Activated T-cell treated with anti-CD3 and anti-CD28 coated beads for 48 hours (primary cell): ENCODE results near the gene LRP1B.
"Not testable (repeated sequence)": the region's sequence is repeated elsewhere in the genome, so short reads cannot be mapped to it uniquely, and the experiment has no call there.

ENCODE experiments used
- DNase-seq: peaks from one replicate; pipeline ENCODE4 v3.0.0-alpha.2; 2020; ENCODE audit warnings: low read depth

LRP1B gene

DNA sequence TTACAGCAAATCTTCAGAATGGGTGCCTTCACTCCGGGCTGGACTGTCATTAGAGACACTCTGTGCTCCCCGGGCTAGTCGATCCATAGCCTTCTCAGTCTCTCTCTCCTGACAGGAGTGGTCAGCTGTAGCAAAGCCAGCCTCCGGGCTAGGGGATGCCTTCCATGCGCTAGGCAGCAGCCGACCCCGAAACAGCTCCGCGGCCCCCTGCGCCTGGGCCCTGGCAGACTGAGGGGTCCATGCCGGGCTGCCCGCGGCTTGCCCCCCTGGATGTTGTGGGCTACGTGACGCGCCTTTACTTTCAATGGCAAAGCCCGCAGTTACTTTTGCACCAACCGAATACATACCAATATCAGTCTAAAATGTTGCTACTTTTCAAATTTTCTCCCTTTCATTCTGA lies 1447.2 kb downstream of the LRP1B start:
- no peak for DNase-seq

DNA sequence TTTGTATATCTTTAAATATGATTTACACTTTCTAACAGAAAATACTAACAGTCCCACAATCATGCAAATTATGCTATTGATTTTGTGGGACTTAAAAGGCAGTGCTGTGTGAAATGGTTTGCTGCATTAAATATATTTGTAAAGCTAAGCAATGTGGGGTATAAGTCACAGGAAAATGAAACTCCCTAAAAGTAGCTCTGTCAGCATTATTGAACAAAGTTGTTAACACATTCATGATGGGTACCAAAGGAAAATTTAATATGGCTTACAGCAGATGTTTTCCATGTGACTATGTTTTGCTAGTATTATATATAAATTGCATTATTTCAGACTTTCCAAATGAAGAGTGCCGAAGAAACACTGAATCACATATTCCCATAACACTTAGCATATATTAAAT lies 1450.0 kb downstream of the LRP1B start:
- DNase-seq: no peak

DNA sequence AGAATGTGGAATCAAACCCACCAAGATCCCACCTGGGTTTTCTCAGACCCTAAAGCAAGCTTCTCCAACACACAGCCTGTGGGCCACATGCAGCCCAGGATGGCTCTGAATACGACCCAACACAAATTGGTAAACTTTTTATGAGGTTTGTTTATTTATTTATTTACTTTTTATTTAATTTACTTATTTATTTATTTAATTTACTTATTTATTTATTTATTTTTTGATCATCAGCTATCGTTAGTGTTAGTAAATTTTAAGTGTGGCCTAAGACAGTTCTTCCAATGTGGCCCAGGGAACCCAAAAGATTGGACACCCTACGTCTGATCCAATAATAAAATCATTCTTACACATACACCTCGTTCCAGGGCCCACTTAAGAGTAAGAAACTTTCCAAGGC lies 1451.1 kb downstream of the LRP1B start:
- no peak for DNase-seq

DNA sequence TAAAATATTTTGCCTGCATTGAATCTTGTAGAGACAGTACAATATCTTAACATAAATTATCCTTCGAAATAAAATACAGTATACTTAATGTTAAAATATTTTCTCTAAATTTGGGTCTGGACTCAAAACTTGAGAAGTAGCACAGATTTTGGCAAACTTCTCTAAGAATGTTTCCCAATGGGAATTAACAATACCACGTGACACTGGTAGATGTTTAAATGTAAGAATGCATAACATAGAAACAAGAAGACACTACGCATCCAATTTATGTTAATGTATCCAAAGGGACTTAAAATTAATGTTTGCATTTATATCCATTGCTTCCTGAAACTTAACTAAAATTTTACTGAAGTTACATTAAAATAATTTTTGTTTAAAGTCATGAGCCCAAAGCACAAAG lies 1460.9 kb downstream of the LRP1B start:
- DNase-seq: no peak

DNA sequence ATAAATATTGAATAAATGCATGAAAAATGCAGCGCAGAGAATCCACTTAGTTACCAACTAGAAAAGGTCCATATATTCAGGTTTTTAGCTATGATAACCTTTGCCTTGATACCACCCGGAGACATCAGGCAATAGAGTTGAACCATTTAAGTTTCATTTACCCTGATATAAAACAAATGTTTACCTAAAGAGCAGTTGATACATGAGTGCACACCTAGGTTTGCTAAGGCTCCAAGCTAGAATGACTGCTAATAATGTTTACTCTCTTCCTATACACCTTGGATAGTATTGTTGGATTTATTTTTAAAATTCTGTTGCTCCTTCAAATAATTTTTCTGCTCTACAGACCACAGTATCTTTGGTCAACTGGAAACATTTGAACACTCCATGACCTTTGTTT lies 1463.6 kb downstream of the LRP1B start:
- DNase-seq: no peak

DNA sequence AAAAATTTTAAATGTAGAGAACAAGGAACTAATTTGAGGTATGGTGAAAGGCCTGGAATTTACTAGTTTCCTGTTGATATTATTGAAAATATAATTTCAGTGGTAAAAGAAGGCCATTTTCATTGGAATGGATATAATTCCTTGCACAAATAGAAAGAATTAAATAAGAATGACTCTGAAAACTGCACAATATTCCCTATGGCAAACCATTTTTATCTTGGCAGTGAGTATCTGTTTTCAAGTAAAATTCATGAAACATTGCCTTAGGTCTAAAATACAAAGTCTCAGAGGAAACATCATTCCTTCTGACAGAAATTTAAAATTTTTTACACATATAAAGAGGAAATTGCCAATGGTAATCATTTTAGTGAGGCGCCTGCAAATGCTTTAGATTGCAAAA lies 1468.3 kb downstream of the LRP1B start:
- DNase-seq: no peak

DNA sequence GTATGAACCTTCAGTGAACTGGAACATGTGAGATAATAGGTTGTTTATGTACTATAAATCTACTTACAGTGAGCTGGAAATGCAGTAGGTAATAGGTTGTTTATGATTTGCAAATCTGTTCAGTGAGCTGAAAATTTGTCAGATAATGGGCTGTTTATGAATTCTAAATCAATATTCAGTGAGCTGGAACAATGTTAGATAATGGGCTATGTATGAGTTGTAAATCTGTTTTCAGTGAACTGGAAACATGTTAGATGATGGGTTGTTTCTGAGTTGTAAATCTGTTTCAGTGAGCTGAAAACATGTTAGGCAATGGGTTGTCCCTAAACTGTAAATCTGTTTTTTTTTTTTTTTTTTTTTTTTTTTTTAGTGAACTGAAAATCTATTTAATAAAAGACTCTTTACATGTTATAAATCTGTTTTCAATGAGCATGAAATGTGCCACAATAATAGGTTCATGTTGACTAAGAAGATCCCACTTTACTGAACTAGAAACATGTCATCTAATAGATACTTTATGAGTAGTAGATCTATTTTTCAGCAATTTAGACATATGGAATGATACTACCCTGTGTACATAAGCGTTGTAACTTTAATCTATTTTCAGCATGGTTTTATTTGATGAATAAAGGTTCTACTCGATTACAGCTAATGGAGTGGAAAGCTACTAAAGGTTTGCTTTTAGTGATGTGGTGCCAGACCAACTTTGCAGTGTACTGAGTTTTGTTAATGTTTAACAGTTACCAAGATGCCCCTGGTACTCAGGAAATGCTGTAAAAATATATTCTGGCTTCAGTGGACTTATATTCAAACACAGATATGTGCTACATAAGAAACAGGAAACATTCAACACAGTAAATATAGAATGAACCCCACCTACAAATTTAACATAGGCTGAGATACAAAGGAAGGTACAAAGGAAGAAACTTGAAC lies 1471.8 kb downstream of the LRP1B start:
- no peak for DNase-seq

DNA sequence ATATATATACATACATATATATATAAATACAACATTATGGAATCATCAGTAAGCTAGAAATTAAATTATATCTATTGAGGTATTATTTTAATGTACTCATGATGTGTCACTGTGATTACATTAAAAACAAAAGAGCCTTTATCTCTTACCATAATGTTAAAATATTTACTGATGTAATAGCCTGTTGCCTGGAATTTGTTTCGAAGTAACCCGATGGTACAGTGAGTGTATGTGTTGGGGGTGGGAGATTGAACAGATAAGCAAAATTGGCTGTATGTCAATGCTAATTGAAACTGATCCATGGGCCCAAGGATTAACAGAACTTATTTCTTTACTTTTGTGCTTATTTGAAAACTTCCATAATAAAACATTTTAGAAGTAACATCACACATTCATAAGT lies 1473.2 kb downstream of the LRP1B start:
- no peak for DNase-seq

DNA sequence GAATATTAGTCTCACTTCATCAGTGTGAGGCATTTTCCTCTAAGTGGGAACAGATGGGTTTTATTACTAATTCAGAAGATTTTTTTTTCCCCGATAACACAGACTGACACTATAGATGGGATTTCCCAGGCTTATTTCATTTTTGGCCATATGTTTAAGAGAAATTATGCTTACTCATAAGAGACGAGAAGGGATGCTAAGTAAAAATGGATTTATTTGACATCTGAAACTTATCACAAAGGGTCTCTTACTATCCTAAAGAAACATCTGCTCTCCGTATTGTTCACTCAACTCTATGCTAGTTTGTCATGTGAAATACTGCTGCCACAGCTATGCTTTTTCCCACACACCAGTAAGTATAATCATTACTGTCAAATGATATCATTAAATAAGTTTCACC lies 1476.3 kb downstream of the LRP1B start:
- no peak for DNase-seq

DNA sequence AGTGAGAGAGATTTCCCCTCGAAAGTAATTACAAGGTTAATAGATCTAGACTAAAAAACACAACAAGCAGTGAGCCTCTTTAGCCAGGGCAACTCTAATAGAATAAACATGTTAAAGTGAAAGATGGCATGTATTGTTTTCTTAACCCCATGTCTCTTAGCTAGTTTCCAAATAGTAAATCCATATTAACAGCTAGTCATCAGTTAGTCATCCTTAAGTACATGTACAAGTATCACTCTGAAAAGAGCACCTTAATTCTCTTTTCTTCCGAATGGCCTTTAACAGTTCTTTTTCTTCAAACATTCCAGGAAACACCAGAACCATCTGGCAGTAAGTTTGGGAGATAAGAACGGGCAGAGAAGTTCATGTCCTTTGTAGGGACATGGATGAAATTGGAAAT lies 1480.0 kb downstream of the LRP1B start:
- no peak for DNase-seq

DNA sequence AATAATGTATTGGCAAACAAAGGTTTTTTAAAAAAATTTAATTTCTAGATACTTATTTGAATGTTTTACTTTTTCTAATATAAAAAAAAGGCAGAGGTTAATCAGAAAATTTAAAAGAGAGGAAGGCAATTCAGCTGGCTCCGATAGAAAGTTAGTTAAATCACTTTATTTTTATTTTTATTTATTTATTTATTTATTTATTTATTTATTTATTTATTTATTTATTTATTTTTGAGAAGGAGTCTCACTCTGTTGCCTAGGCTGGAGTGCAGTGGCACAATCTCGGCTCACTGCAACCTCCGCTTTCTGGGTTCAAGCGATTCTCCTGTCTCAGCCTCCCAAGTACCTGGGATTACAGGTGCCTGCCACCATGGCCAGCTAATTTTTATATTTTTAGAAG lies 1480.7 kb downstream of the LRP1B start:
- DNase-seq: not testable (repeated sequence)

DNA sequence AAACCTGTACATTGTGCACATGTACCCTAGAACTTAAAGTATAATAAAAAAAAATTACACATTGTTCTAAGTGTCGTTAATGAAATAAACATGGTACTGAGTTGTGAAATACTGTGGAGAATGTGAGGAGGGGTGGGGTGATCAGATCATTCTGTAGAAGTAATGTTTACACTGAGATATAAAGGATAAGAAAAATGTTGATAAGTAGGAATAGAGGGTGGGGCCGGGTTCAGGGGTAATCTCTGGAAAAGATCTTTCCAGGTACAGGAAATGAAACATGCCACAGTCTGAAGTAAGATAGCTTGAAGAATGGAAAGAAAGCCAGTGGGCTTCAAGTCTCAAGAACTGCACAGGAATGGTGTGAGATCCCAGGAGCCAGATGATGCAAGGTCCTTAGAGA lies 1482.4 kb downstream of the LRP1B start:
- no peak for DNase-seq

DNA sequence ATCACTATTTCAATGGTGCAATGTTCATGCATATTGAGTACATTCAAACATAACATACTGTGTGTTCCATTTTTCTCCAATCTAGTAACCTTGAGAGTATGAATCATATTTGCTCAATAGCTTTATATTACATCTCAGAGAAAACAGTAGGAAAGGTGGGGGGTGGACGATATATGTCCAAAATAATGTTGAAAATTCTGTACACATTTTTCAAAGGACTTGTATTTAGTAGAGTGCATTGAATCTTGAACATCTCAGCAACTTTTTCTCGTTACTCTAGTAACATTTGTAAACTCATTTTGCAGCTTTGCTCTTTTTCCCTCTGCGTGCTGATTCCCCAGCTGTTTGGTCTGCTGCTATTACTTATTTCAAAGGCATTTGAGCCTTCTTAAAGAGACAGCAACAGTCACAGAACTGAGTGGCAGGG lies 1487.0 kb downstream of the LRP1B start:
- no peak for DNase-seq

DNA sequence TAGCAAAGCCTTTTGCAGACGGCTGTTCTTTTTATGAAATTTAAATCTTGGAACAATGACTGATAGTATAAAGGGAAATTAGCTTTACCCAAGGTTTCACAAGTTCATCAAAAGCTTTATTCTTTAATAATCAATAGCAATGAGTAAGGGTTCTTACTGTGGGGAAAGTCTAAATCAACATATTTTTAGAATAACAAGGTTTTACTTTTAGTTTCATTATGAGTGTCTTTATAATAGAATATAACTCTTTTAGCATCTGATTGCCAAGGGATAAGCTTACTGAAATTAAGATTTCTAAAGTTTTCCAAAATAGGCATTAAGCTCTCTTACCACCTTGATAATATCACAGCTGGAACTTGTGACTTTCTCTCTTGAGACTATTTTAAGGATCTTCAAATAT lies 1489.7 kb downstream of the LRP1B start:
- no peak for DNase-seq

DNA sequence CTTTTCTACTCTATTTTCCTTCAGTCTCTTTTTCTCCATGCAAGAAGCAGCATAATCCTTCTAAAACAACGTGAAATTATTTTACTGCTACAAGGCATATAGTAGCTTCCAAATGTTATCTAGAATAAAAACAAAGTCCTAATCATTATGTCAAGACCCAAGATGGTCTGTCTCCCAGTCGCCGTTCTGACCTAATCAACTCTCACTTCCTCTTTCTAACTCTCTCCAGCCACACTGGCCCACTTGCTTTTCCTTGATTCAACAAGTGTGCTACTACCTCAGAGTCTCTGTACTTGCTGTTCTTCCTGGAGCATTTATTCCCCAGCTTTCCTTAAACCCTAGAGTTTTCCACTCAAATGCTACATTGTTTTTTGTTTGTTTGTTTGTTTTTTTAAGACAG lies 1491.2 kb downstream of the LRP1B start:
- no peak for DNase-seq

DNA sequence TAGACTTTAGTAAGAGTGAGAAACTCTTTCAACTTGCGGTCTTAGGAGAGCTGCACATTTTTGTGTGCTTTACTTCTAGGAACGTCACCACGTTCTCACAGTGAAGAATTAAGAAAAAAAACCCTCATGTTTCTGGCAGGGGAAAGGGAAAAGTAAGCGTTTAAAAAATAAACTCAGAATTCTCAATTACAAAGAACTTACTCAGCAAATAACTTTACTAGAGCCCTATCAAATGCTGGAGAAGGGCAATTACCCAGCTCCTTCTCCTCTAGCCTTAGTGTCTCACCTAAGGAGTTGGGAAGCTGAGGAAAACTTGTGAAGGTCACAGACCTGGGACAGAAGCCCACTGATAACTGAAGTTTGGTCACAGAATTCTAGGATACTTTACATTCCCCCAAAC lies 1500.3 kb downstream of the LRP1B start:
- no peak for DNase-seq

DNA sequence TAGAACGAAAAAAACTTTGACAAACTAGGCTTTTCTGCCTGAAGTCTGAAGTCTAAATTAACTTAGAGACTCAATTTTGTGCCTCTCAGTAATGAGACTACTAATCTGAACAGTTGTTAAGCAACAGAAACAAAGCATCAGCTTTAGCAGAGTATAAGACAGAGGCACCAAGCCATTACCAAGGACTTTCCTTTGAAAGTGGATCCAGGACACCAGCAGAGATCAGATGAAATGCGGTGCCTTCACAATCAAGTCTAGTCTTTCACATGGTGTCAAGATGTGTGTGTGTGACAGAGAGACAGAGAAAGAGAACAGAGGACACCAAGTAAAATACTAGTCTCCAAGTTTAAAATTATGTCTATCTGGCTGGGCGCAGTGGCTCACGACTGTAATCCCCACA lies 1502.9 kb downstream of the LRP1B start:
- no peak for DNase-seq

DNA sequence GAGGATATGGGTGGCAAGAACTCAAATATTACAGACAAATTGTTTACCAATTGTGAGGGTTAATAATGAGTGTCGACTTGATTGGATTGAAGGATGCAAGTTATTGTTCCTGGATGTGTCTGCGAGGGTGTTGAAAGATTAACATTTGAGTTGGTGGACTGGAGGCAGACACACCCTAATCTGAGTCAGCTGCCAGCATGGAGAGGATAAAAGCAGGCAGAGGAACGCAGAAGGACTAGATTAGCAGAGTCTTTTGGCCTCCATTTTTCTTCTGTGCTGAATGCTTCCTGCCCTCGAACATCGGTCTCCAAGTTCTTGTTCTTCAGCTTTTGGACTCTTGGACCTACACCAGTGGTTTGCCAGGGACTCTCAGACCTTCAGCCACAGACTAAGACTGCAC lies 1503.7 kb downstream of the LRP1B start:
- DNase-seq: no peak

DNA sequence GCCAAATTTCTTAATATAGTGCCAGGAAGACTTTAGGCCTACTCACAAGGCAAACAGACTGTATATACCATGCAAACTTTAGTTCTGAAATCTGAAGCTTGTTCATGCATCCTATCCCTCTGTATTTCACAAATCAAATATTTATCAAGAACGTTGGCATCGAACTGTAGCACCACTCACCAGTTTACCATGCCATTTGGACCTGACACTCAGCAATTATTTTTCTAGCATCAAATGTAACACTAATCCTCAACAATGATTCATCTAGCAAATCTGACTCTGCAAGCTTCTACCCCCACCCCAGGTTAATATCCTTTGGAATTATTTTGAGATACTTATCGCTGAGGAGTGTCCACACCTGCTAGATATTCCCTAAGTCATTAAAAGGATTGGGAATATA lies 1506.6 kb downstream of the LRP1B start:
- DNase-seq: no peak

DNA sequence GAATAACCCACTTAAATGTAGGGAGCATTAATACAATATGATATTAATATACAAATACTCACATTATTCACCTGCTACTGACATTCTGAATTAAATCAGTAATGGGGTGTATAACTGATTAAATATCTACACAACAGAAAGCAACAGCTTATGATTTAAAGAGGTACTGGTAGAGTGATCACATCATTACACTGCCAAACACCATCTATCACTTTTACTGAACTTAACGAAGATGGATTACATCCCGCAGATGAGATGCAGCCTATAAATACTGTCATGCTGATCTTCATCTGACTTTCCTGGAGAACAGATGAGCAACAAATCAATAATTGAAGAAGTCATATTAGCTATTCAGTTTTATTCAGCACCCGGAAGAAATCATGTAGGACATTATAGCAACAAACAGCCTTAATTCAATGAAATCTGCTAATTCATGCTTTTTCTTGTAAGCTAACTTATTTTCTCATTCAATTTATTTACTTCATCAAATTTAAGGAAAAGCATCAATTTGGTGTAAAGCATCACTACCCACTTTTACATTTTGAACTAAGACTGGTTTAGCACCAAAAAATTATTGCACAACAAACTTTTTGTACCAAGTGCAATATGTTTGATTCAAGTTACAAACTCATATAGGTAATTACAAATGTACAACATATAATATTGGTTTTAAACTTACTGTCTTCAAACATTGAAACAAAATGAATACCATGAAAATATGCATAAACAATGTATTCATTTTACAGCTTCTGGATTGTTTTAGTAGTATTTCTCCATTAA lies 1509.0 kb downstream of the LRP1B start:
- no peak for DNase-seq

DNA sequence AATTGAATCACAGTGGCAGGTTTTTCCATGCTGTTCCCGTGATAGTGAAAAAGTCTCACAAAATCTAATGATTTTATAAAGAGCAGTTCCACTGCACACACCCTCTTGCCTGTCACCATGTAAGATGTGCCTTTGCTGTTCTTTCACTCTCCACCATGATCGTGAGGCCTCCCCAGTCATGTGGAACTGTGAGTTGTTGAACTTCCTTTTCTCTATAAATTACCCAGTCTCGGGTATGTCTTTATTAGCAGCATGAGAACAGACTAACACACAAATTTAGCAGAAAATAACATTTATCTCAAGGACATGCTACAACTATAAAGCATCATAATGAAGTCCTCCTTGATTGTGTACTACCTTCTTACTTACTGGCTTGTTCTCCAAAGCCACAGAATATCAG lies 1526.0 kb downstream of the LRP1B start:
- no peak for DNase-seq

DNA sequence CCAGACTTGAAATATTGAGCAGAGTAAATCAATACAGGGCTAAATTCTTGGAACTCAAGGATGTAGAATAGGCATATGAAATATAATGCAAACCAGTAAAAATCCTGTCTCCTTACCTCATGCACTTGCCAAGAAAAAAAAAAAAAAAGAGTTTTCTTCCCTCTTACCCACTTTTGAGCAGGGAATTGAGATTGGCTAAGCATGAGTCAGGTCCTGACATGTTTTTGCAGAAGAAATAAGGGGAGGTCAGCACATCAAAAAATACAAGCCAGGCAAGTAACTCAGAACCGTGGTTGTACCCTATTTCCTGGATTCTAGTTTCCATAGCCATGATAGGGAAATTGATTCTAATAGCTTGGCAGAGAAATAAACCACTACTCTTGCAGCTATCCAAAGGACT lies 1526.7 kb downstream of the LRP1B start:
- no peak for DNase-seq

DNA sequence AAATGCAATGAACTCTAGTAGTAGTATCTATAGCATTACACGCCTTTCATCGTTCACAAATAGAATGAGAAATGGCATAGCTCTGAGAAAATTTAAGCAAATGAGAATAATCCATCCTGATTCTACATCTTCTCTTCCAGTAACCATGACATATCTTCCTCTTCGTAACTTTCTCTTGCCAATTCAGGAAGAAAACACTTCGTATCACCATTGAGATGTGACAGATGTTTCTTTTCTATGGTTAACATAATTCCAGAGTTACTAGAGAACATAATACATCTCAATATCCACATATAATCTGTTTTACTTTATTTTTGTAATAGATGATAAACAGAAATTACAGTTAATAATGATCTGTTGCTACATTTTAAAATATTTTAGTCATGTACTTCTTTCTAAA lies 1527.4 kb downstream of the LRP1B start:
- DNase-seq: no peak
